Measurements from ENCODE around the gene ST3GAL4.

- no peak for TF ChIP-seq CTCF (conservative IDR thresholded peaks at IDR 0.05)
- TF ChIP-seq ZFX (IDR thresholded peaks at IDR 0.05) = no peak
Measured at GRCh38 chr11:126360049-126360446, 4.6 kb downstream of the ST3GAL4 start.
